HUDEP-2 (cell line): ENCODE results near the gene CLCN3.
"Not testable (repeated sequence)": the region's sequence is repeated elsewhere in the genome, so short reads cannot be mapped to it uniquely, and the experiment has no call there.

Source experiments
- DNase-seq, 76 experiments: peaks; one replicate each; lab custom pipeline; 2025; ENCODE audit not compliant: unreplicated experiment in 76 of 76; lab: John Stamatoyannopoulos, UW

The CLCN3 gene

DNA sequence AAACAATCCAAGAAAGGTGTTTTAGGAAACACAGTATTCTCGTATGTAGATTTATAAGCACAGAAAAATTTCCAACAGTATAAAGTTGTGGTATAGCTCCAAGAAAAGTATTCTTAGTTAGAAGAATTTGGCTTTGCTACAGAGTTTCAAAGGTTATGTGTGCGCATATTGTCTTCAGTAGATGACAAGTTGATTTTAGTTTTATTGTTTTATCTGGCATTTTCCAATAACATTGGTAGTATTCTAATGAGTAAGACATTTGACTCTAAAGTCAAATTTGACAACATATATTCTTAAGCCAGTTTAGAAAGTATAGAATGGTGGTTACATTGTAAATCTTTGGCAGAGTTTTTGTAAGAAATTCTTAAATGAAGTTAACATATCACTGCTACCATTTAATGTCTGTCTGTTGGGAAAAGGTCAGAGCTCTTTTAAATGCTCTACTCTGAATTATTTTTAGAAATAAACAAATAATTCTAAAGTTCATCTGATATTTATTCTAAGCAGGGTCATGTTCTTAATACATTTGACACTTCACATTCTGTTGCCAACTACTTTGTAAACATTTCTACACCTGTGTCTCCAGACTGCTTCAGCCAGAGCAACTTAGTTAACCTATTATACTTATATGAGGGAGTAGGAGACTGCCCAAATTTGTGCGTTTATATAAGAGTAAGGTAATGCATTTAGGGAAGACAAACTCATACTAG lies 30.0 kb downstream of the CLCN3 start:
- peak in 2 of 76 experiments; percentile 36 to 57 for DNase-seq

DNA sequence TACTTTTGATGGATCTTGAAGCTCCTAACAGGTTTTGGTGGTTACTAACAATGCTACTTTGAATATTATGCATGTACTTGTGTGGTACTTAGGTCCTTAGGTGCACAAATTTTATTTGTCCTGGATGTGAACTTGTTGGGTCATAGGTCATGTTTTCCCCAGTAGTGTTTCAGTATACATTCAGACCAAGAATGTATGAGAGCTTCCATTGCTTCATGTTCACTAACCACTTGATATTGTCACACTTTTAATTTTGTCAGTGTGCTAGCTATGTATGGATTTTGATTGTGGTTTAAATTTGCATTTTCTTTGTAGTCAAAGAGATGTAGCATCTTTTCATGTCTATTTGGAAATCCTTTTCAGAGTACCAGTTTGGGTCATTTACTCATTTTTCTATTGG lies 32.2 kb downstream of the CLCN3 start:
- no peak for DNase-seq

DNA sequence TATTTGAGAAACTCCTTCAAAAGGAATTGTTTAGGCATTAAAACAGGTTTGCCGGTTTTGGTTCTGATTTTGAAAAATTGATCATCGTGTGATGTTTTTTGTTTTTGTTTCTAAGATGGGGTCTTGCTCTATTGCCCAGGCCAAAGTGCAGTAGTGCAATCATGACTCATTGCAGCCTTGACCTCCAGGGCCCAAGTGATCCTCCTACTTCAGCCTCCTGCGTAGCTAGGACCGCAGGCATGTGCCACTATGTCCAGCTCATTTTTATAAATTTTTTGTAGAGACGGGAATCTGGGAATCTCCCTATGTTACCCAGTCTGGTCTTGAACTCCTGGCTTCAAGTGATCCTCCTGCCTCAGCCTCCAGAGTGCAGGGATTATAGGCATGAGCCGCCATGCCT lies 35.0 kb downstream of the CLCN3 start:
- DNase-seq, result no peak

DNA sequence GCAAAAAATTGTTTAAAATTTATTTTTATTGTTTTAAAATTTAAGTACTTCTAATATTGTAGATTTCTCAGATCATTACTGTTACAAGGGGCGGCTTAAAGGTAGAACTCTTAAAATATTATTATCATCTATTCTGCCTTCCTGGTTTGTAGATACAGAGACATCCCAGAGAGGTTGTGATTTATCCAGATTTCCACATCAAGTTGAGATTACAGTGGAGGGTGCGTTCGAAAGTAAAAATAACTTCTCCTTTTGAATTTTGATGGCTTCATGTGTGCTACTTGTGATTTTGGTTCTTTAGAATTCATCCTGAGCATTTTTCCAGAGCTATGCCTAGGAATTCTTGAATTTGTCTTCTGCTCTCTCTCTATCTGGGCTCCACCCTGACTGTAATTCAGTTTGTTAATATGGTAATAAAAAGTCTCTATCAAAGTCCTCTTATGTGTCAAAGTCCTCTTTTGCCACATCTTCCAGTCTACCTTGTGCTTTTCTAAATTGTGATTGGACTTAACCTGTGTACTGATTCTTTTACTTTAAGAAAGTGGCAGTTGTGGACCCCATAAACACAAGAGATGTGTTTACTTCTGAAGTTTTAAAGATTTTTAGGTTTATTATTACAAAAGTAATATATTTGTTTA lies 37.2 kb downstream of the CLCN3 start:
- DNase-seq, result no peak

DNA sequence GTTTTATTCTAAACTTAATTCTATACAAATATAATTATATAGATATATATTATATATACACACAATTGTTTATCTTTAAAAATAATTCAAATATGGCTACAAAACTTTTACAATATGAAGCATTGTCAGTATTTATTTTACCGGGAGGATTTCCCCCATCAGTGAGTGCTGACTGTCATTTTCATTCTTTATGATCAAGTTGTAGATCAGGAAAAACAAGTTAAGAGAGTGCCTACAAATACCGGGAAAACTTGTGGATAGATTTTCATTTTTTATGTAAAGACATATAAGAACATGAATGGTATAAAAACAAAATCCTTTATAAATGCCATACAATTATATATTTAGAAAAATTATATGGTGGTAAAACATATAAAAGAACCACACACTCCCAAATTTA lies 37.8 kb downstream of the CLCN3 start:
- no peak for DNase-seq

DNA sequence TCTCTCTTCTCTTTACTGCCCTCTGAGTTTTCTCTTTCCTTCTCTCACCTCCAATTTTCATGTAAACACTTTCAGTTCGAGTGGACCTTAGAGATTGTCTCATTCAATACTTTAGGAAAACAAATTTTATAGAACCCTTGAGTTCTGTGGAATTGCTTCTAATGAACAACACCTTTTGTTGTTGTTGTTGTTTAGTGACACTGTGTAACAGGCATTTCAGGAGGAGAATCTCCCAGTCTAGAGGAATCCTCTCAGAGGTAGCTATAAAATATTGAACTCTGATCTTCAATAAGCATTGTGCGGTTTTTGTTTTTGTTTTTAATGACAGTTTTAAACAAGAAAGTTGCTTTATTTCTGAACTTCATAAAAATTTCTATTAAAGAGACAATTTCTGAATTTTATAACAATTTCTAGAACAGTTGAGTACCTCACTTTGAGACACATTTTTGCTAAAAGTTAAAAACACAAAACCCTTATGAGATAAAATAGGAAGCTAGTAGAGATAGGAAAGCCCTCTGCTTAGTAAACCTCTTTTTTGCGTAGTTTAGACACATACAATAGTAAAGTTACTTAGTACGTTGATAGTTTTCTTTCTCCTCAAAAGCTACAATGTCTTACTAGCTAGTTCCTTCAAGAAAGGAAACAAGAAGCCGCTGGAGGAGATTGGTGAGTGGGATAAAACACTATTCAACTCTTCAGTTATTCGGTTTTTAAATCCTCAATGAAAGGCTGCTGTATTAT lies 38.8 kb downstream of the CLCN3 start:
- DNase-seq, result peak in 11 of 76 experiments; percentile 1 to 53 (median 21)

DNA sequence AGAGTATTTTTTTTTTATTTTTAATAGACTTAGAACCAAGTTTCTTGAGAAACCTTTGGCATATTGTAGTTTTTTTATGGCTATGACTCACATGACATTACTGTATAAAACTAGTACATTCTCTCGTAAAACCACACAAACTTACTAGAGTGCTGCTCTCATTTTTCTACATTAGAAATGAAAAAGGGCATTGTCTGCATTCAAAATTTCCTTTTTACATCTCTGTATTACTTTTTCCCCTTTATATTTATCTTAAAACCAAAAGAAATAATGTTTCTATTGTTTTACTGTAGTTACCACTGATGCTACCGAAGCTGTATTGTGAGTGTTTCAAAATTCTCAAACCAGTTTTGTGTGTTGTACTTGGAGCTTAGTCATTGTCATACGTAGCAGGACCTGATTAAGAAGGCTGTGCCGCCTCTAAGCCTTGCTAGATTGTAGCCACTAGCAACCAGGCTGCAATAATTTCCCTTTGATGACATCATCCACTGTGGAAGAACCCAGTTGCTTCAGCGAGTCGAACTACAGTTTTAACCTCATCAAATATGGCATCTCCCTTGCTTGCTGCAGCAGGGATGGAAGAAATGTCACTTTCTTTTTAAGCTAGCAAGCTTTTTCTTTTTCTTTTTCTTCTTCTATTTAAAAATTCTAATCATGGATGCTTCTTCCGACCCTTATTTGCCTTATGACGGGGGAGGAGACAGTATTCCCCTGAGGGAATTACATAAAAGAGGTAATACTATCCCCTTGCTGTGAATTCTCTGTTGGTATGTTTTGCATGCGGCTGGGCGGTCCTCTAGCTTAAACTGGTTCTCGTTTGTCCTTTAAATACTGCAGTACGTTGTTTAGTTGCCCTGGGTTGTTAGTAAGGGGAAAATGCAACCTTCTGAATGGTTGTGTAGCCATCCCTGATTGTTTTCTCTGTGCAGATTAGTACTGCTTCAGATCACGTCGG lies 39.6 kb downstream of the CLCN3 start:
- DNase-seq, result peak in 73 of 76 experiments; percentile 19 to 96 (median 74)

DNA sequence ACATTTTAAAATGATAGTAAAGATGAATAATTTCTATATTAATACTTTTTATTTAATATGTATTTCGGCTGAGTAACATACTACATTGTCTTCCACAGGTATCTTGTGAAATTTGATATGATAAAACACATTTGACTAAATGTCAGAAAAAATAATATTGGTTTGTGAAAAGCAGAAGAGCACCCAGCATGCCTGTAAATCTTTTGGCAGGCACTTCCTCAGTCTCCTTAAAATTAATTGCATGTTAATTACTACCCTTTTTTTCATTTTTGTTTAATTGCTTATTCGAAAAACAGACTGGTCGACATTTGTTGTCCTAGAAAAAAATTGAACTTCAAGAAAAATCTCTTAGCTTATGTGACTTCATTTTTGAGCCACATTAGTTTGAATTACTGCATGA lies 40.6 kb downstream of the CLCN3 start:
- no peak for DNase-seq

DNA sequence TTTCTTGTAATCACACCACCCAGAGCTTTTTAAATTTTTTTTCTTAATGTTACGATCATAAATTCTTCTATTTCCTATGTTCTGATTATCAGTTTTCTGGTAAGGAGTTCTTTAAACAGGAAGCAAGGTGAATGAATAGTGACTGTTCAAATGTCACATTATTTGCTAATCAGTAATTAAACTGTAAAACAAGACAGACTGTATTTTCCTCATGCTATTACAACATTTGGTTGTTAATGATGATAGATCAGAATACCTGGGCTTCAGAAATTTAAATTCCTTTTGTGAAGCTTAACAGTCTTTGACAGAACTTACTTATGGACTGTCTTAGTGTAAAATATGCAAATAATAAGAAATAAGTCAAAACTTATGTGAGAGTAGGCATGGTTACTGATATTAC lies 41.4 kb downstream of the CLCN3 start:
- no peak for DNase-seq

DNA sequence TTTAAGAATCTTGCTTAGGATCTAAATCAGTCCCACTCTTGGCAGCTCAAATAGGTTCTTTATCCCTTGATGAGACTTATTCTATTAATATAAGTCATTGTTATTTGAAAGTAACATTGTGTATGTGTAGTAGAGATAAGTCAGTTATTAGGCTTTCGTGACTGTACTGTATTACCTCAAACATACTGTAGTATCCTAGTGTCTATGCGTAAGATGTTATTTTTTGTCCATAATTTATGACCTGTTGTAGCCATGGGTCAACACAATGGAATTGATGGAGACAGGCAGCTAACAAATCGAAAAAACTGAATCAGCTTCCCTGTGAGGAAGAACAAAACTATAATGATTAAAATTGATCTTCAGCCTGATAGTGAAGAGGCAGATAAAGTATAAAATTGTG lies 41.8 kb downstream of the CLCN3 start:
- DNase-seq, result no peak

DNA sequence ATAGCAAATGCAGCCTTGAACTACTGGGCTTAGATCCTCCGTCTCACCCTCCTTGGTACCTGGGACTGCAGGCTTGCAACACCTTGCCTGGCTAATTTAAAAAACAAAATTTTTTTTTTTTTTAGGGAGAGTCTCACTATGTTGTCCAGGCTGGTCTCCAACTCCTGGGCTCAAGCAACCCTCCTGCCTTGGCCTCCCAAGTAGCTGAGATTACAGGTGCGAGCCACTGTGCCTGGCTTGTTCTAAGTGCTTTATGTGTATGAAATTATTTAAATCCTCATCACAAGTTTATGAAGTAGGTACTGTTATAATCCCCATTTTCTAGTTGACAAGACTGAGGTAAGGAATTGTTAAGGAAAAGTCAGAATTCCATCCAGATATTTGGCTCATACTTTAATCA lies 43.0 kb downstream of the CLCN3 start:
- no peak for DNase-seq

DNA sequence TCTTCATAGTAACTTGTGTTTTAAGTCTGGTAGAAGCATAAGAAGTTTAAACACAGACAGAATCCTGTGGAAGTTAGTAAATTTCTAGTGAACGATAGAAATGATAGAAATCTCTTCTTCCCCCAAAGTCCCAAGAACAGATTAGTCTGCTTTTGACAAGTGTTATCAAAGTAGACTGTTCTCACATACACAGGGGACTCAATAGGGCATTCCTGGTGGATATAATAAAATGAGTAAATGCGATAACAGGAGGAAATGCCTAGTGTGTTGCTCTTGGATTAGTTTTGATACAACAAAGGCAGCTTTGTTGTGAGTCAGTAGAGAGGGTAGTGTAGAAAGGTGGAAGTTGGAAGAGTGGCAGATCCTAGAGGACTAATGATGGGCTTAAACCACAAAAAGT lies 43.5 kb downstream of the CLCN3 start:
- DNase-seq, result no peak

DNA sequence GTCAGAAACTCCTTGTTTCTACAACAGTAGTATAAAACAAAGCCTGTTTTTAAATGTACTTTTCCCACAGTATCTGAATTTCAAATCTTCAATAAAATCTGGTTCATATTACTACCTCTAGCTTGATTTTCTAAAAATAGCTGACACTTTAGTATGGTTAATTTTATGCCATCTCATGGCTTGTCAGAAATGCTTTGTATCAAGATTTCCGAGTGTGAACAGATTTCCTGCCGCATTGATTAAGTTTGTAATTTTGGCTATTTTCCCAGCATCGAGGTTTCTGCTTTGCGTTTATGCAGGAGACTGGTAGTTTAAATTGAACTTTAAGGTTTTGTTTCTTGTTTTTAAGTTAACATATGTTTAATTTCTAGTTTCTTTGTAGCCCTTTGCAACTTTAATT lies 44.2 kb downstream of the CLCN3 start:
- peak in 15 of 76 experiments; percentile 1 to 36 (median 13) for DNase-seq

DNA sequence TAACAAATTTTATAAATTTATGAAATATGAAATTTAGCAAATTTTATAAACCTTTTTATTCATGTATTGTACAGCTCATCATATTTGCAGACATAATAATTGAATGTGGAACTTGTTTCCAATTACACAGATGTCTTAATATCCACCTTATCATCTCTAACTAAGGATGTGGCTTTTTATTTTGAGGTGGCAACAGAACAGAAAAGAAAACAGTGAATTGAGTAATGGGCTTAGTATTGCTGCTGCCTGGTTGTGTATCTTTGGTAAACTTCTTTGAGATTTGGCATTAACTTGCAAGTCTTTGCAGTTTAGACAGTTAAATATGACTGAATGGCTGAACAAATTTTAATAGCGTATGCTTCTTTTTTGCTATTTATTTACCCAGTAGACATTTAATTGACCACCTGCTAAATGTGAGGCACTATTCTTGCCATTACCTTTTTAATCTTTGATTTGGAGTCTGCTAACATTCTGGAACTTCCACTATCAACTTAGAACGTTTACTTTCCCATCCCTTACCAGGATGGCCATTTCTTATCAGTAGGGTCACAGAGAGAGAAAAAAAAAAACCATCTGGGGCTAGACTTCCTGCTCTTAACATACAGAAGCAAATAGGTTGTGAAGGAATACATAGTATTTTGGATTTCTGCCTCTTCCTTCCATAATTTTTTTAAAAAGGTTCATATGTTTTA lies 44.8 kb downstream of the CLCN3 start:
- DNase-seq, result peak in 22 of 76 experiments; percentile 3 to 55 (median 26)

DNA sequence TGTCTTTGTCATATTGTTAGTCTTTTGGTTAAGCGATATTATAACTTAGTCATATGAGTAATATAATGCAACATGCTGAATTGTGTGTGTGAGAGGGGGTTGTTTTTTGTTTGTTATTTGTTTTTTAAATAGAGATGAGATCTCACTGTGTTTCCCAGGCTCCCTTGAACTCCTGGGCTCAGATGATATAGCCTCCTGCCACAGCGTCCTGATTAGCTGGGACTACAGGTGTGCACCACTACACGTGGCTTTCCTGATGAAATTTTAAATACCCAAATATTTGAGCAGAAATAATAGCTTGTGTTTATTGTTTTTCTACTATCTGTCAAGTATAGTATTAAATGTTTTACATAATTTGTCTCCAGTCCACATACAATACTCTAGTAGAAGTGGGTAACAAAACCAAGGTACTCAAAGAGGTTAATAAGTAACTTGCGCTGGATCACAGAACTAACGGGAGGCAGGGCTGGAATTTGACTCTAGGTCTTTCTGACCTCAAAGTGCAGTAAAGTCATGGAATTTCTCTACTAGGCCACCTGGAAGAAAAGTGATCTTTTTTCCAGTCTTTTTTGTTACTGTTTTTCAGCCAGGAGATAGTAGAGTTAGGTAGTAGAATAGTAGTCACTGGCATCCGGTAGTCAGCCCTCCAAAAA lies 47.8 kb downstream of the CLCN3 start:
- DNase-seq, result no peak

DNA sequence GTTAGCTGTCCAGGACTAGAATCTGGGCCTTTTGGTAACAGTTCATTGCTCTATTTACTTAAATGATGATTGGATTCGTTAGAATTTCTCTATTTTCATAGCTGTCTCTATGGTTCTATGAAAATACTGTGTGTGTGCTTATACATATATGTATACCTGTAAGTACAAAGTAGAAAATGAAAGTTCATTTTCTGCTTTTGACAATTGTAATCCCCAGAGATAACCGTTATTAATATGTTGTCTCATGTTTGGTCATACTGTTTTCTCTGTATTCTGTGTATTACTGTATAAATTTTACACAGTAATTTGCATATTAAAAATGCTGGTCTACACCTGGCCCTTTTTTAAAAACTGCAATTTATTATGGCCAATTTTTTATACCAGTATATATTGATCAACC lies 55.4 kb downstream of the CLCN3 start:
- DNase-seq, result no peak

DNA sequence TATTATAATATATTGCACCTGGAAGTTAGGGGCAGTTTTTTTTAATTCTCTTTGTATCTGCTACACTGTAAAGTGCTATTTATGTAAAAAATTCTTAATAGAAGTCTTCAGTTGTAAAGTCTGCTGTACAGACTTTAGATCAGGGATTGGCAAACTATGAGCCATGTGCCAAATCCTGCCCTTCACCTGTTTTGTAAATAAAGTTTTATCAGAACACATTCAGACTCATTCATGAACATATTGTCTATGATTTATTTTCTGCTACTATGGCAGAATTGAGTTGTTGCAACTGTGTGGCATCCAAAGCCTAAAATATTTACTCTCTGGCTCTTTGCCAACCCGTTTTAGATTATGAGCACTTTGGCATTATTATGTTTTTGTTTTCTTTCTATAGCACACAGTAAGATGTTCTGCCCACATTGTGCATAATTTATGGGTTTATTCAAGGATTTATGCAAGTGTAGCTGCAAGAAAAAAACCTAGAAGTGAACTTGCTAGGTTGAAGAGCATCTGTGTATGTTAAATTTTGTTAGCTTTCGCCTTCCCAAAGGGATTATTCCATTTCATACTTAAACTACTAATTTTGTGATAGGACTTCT lies 56.9 kb downstream of the CLCN3 start:
- no peak for DNase-seq

DNA sequence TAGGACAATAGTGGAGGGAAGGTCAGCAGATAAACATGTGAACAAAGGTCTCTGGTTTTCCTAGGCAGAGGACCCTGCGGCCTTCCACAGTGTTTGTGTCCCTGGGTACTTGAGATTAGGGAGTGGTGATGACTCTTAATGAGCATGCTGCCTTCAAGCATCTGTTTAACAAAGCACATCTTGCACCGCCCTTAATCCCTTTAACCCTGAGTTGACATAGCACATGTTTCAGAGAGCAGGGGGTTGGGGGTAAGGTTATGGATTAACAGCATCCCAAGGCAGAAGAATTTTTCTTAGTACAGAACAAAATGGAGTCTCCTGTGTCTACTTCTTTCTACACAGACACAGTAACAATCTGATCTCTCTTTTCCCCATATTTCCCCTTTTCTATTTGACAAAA lies 58.1 kb downstream of the CLCN3 start:
- peak in 1 of 76 experiments; percentile 4 for DNase-seq

DNA sequence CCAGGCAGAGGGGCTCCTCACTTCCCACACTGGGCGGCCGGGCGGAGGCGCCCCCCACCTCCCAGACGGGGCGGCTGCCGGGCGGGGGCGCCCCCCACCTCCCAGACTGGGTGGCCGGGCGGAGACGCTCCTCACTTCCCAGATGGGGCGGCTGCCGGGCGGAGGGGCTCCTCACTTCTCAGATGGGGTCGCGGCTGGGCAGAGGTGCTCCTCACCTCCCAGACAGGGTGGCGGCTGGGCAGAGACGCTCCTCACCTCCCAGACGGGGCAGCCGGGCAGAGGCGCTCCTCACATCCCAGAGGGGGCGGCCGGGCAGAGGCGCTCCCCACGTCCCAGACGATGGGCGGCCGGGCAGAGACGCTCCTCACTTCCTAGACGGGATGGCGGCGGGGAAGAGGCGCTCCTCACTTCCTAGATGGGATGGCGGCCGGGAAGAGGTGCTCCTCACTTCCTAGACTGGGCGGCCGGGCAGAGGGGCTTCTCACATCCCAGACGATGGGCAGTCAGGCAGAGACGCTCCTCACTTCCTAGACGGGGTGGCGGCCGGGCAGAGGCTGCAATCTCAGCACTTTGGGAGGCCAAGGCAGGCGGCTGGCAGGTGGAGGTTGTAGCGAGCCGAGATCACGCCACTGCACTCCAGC lies 58.7 kb downstream of the CLCN3 start:
- not testable (repeated sequence) for DNase-seq
